Effector memory CD4-positive, alpha-beta T cell (primary cell): ENCODE results near the gene SH2B2.

Experiments
- DNase-seq, 3 donors: peaks; one replicate each; pipeline ENCODE4 v3.0.0-alpha.2; 2020
- H3K27ac ChIP-seq: 2 replicates; pipeline ENCODE4 v1.7.0; 2013; ENCODE audit warnings: mild to moderate bottlenecking, low read length, moderate library complexity; ENCODE audit not compliant: insufficient read depth, poor library complexity, severe bottlenecking
- H3K27me3 ChIP-seq: replicated peaks from 2 replicates; pipeline ENCODE4 v1.7.0; 2013; ENCODE audit warnings: mild to moderate bottlenecking, low read length; ENCODE audit not compliant: insufficient read depth, control insufficient read depth, poor library complexity, severe bottlenecking
- H3K36me3 ChIP-seq: 2 replicates; pipeline ENCODE4 v1.7.0; 2013; ENCODE audit warnings: mild to moderate bottlenecking, low read length, moderate library complexity; ENCODE audit not compliant: control insufficient read depth, insufficient read depth
- H3K4me1 ChIP-seq: 2 replicates; pipeline ENCODE4 v1.7.0; 2013; ENCODE audit warnings: low read length, mild to moderate bottlenecking; ENCODE audit not compliant: control insufficient read depth, insufficient read depth, poor library complexity, severe bottlenecking
- H3K4me3 ChIP-seq: 2 replicates; pipeline ENCODE4 v1.7.0; 2013; ENCODE audit warnings: low read length, low read depth, mild to moderate bottlenecking; ENCODE audit not compliant: insufficient read depth, poor library complexity, severe bottlenecking
- H3K9me3 ChIP-seq: 2 replicates; pipeline ENCODE4 v1.7.0; 2013; ENCODE audit warnings: mild to moderate bottlenecking, low read length, moderate library complexity; ENCODE audit not compliant: control insufficient read depth
- total RNA-seq, 3 donors: gene quantifications; one replicate each; lab custom pipeline; 2026; lab: John Stamatoyannopoulos, UW

SH2B2 gene
- 0.58 to 1.0 (median 0.96) reads per million in 3 donors for total RNA-seq

GRCh38 chr7:102286237-102287110 lies at the start of gene SH2B2:
Gene SH2B2 (plus strand): TSS chr7:102286868. CDS start chr7:102300551, 13,683 bp downstream.
- Histone ChIP-seq H3K27me3 (no peaks in the 10 kb centered on the region), H3K9me3 (no peaks in the 10 kb centered on the region), H3K36me3 (no peaks in the 10 kb centered on the region), H3K4me3 (peak within 1 kb of the TSS; percentile 88), H3K4me1 (peaks cover 27% of the 10 kb centered on the region), H3K27ac (peak within 1 kb of the TSS; percentile 37)
- peak; percentile 18 to 21 (median 21) for DNase-seq

GRCh38 chr7:102239206-102239820 lies 47.4 kb upstream of the SH2B2 start:
- H3K27me3 ChIP-seq, result no peaks in the 10 kb centered on the region
- DNase-seq, result no peak
- H3K27ac ChIP-seq, result no peak overlapping the region
- no peaks in the 10 kb centered on the region for H3K9me3 ChIP-seq
- no peaks in the 10 kb centered on the region for H3K4me1 ChIP-seq
- H3K4me3 ChIP-seq, result no peak overlapping the region
- peaks cover 15% of the 10 kb centered on the region for H3K36me3 ChIP-seq

- H3K4me1 ChIP-seq, result no peaks in the 10 kb centered on the region
- DNase-seq, result no peak
- H3K36me3 ChIP-seq, result peaks cover 15% of the 10 kb centered on the region
- H3K27me3 ChIP-seq, result no peaks in the 10 kb centered on the region
- H3K27ac ChIP-seq, result no peak overlapping the region
- no peaks in the 10 kb centered on the region for H3K9me3 ChIP-seq
- no peak overlapping the region for H3K4me3 ChIP-seq
Measured at GRCh38 chr7:102241431-102241830, 45.2 kb upstream of the SH2B2 start.

GRCh38 chr7:102244601-102245000 lies 42.1 kb upstream of the SH2B2 start:
- H3K9me3 ChIP-seq, result no peaks in the 10 kb centered on the region
- H3K27me3 ChIP-seq, result no peaks in the 10 kb centered on the region
- no peak overlapping the region for H3K4me3 ChIP-seq
- H3K36me3 ChIP-seq, result peaks cover 10% of the 10 kb centered on the region
- no peaks in the 10 kb centered on the region for H3K4me1 ChIP-seq
- no peak for DNase-seq
- no peak overlapping the region for H3K27ac ChIP-seq

GRCh38 chr7:102248081-102248455 lies 38.6 kb upstream of the SH2B2 start:
- Histone ChIP-seq H3K4me1 (no peaks in the 10 kb centered on the region), H3K4me3 (no peak overlapping the region)

GRCh38 chr7:102248456-102249395 lies 37.9 kb upstream of the SH2B2 start:
- Histone ChIP-seq H3K36me3 (no peaks in the 10 kb centered on the region), H3K9me3 (no peaks in the 10 kb centered on the region), H3K4me1 (no peaks in the 10 kb centered on the region), H3K27ac (no peak overlapping the region), H3K4me3 (no peak overlapping the region), H3K27me3 (no peaks in the 10 kb centered on the region)
- no peak for DNase-seq

More at GRCh38 chr7:102248081-102248455, 38.6 kb upstream of the SH2B2 start:
- H3K9me3 ChIP-seq, result no peaks in the 10 kb centered on the region
- no peaks in the 10 kb centered on the region for H3K27me3 ChIP-seq
- no peaks in the 10 kb centered on the region for H3K36me3 ChIP-seq
- DNase-seq, result no peak
- no peak overlapping the region for H3K27ac ChIP-seq

GRCh38 chr7:102251531-102252365 lies 34.9 kb upstream of the SH2B2 start:
- no peaks in the 10 kb centered on the region for H3K27me3 ChIP-seq
- no peaks in the 10 kb centered on the region for H3K4me1 ChIP-seq
- DNase-seq, result no peak

GRCh38 chr7:102252366-102252982 lies 34.2 kb upstream of the SH2B2 start:
- H3K4me3 ChIP-seq, result no peak overlapping the region
- DNase-seq, result no peak
- no peaks in the 10 kb centered on the region for H3K9me3 ChIP-seq
- no peak overlapping the region for H3K27ac ChIP-seq
- no peaks in the 10 kb centered on the region for H3K36me3 ChIP-seq
- no peaks in the 10 kb centered on the region for H3K4me1 ChIP-seq
- no peaks in the 10 kb centered on the region for H3K27me3 ChIP-seq

More at GRCh38 chr7:102251531-102252365, 34.9 kb upstream of the SH2B2 start:
- Histone ChIP-seq H3K27ac (no peak overlapping the region), H3K9me3 (no peaks in the 10 kb centered on the region), H3K36me3 (no peaks in the 10 kb centered on the region), H3K4me3 (no peak overlapping the region)
